Activated T-helper 17 cell treated with anti-CD3 and anti-CD28 coated beads, Interleukin-2, amount 50 U/mL, for 72 hours (primary cell): ENCODE measurements around the gene CDH26. TPM values are rescaled to one million over a fixed set of nuclear protein-coding genes. Genes with fewer than 3 reads are reported as not detected.
"Not testable (repeated sequence)": the region's sequence is repeated elsewhere in the genome, so short reads cannot be mapped to it uniquely, and the experiment has no call there.

ENCODE experiments used
- ATAC-seq: fragments of 150-1000 bp; cut with Tn5 transposase; replicated peaks from 2 replicates; pipeline ENCODE4 v1.10.0; 2021; ENCODE audit warnings: mild to moderate bottlenecking, moderate library complexity
- H3K27ac Mint-ChIP-seq: one replicate; pipeline ENCODE4 v1.8.0; 2022; ENCODE audit warnings: mixed read lengths
- H3K27me3 Mint-ChIP-seq: one replicate; pipeline ENCODE4 v1.8.0; 2022; ENCODE audit warnings: mixed read lengths
- H3K36me3 Mint-ChIP-seq: one replicate; pipeline ENCODE4 v1.8.0; 2022; ENCODE audit warnings: low read depth, mild to moderate bottlenecking, mixed read lengths
- H3K4me1 Mint-ChIP-seq: one replicate; pipeline ENCODE4 v1.8.0; 2022; ENCODE audit warnings: mixed read lengths
- H3K4me3 Mint-ChIP-seq: one replicate; pipeline ENCODE4 v1.8.0; 2022; ENCODE audit warnings: mild to moderate bottlenecking, mixed read lengths
- H3K9me3 Mint-ChIP-seq: one replicate; pipeline ENCODE4 v1.8.0; 2022; ENCODE audit warnings: mixed read lengths
- total RNA-seq, 2 donors: library from RNA; stranded (reverse); gene quantifications; one replicate each; pipeline ENCODE4 v1.2.3, GENCODE V29; 2022

CDH26 gene
- total RNA-seq, 2 donors from 2014 or later, result 0.56 to 2.6 TPM

DNA sequence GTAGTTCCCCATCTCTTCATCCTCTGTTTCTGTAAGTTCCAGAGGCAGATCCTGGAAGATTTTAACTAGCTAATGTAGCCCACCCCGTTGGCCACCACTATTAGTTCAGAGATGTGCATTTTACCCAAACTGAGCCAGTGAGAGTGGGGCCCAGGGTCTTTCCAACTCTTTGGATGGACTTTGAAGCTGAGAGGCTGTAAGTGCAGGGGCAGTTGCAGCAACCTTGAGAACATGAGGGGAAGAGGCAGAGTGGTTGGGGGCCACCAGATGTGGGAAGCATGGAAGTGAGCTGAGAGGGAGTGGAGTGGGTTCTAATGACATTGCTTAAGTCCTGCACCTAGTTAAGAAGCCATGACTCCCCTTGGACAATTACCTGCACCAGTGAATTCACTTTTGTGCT lies 72.2 kb downstream of the CDH26 start:
- H3K4me3 Mint-ChIP-seq, result no peak overlapping the region
- no peaks in the 10 kb centered on the region for H3K36me3 Mint-ChIP-seq
- peaks cover 4% of the 10 kb centered on the region for H3K27me3 Mint-ChIP-seq
- H3K9me3 Mint-ChIP-seq, result peaks cover 5% of the 10 kb centered on the region
- no peak overlapping the region for H3K27ac Mint-ChIP-seq
- no peaks in the 10 kb centered on the region for H3K4me1 Mint-ChIP-seq
- ATAC-seq, result no peak

DNA sequence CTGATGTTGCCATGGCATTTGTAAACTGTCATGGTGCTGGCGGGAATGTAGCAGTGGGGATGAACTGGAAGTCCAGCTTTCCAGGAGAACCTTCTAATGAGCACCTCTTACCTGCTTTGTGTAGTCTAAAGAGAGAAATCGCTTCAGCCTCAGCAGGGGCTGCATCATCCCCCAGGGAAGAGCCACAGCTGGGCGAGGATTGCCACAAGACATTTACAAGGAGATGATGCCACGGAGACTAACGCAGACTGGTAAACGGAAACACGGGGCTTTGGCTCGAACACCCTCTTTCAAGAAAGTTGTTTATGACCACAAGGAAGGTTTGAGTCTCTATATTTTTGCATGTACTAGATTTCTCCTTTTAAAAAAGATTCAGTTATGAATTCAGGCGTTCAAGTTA lies 72.9 kb downstream of the CDH26 start:
- no peaks in the 10 kb centered on the region for H3K4me1 Mint-ChIP-seq
- no peak for ATAC-seq
- H3K9me3 Mint-ChIP-seq, result peaks cover 7% of the 10 kb centered on the region
- no peak overlapping the region for H3K27ac Mint-ChIP-seq
- no peaks in the 10 kb centered on the region for H3K36me3 Mint-ChIP-seq
- peaks cover 2% of the 10 kb centered on the region for H3K27me3 Mint-ChIP-seq
- H3K4me3 Mint-ChIP-seq, result no peak overlapping the region

DNA sequence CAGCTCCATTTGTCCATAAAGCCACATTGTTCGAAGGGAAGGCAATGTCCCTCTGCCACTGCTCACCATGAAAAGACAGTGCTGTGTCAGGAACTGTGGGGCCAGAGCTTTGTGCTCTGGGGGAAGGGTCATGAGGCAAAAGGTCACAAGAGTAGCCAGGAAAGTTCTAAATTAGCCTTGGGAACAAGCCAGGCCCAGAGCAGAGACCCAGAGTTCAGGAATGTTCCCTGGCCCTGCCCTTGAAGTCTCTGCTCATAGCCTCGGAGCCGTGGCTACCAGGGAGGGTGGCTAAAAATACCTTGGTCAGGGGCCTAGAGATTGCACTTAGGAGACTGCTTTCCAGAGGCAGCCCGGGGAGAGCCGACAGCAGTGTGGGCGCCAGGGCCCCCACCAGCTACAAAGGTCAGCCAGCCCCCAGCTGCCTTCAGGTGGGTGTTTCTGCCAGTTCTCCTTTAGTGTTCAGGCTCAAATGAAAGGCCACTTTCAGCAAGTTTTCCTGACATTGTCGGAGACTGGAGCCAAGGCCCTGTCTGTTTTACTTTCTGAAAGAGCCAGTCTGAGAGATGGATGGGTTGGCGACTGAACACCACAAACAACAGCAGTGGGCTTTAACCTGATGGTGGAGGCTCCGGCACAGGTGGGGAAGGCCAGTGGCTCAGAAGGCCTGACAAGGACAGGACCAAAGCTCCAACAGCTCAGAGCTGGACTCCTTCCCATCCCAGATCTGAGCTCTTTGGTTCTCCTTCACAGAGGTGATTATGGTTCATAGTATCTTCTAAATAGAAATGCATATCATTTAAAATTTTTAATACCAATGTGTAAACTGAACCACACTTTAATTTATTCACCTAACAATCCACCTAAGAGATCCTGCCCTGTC lies 76.2 kb downstream of the CDH26 start:
- Mint-ChIP-seq H3K36me3 (no peaks in the 10 kb centered on the region), H3K27me3 (peaks cover 3% of the 10 kb centered on the region), H3K4me3 (no peak overlapping the region), H3K9me3 (peaks cover 4% of the 10 kb centered on the region), H3K4me1 (no peaks in the 10 kb centered on the region), H3K27ac (no peak overlapping the region)
- ATAC-seq, result no peak

DNA sequence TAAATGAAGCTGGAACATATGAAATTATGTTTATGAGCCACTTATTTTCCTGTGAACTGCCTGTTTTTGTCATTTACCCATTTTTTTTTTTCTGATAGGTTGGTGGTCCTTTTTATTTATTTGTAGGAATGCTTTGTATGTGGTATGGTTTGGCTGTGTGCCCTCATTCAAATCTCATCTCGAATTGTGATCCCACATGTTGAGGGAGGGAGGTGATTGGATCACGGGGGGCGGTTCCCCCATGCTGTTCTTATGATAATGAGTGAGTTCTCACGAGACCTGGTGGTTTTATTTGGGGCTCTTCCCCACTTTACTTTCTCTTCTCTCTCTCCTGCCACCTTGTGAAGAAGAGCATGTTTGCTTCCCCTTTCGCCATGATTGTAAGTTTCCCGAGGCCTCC lies 77.3 kb downstream of the CDH26 start:
- Mint-ChIP-seq H3K27ac (no peak overlapping the region), H3K9me3 (peaks cover 4% of the 10 kb centered on the region), H3K4me3 (no peak overlapping the region), H3K36me3 (no peaks in the 10 kb centered on the region), H3K27me3 (peaks cover 7% of the 10 kb centered on the region), H3K4me1 (no peaks in the 10 kb centered on the region)
- no peak for ATAC-seq

DNA sequence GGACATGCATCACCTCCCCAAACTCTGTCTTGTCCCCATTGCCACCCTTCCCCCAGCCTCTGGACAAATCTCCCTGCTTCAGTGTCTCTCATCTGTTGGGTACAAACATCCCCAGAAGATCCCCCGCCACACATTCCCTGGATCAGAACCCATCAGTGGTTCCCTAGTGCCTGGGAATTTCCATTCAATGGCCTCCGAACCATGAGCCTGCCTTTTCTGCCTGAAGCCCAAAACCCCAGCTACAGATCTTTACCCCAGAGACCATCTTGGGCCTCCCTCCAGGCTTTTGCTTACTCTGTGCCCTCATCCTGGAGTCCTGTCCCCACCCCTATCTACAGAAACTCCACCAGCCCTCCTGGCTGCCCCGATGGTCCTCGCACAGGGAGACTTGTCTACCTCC lies 78.1 kb downstream of the CDH26 start:
- peaks cover 4% of the 10 kb centered on the region for H3K9me3 Mint-ChIP-seq
- H3K4me1 Mint-ChIP-seq, result no peaks in the 10 kb centered on the region
- H3K27ac Mint-ChIP-seq, result no peak overlapping the region
- no peaks in the 10 kb centered on the region for H3K36me3 Mint-ChIP-seq
- H3K27me3 Mint-ChIP-seq, result peaks cover 7% of the 10 kb centered on the region
- no peak for ATAC-seq
- no peak overlapping the region for H3K4me3 Mint-ChIP-seq

DNA sequence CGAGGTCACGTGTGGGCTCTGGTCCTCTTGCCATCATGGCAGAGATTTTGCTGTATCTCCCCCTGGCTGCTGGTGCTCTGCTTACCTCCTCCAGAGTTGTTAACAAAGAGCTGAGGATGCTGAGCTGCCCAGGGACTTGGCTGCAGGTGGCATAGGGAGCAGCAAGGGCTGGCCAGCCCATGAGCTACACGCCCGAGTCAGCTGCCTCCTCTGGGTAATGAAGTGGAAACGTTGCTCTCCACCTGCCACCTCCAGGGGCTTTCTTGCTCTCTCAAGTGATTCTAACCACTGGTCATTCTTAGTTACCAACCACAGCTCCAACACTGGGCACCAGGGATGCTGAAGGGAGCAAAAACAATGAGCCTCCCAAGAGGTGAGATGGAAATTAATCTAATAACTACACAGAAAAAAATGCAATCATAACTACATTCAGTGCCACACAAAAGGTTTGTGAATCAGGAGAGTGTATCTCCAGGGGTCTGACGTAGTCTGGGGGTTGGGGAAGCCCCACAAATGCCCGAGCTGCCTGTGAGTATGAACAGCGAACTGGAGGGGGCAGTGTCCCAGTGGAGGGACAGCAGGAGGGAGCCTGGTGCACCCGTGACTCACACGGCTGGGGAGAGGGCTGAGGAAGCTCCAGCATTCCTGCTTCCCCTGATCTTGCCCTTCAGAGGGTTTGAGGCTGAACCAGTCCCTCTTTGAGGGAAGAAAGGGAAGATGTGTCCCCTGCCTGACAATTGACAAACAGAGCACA lies 78.7 kb downstream of the CDH26 start:
- Mint-ChIP-seq H3K4me1 (no peaks in the 10 kb centered on the region), H3K27ac (no peak overlapping the region), H3K36me3 (no peaks in the 10 kb centered on the region), H3K27me3 (peaks cover 7% of the 10 kb centered on the region), H3K4me3 (no peak overlapping the region), H3K9me3 (peaks cover 4% of the 10 kb centered on the region)
- ATAC-seq, result no peak

DNA sequence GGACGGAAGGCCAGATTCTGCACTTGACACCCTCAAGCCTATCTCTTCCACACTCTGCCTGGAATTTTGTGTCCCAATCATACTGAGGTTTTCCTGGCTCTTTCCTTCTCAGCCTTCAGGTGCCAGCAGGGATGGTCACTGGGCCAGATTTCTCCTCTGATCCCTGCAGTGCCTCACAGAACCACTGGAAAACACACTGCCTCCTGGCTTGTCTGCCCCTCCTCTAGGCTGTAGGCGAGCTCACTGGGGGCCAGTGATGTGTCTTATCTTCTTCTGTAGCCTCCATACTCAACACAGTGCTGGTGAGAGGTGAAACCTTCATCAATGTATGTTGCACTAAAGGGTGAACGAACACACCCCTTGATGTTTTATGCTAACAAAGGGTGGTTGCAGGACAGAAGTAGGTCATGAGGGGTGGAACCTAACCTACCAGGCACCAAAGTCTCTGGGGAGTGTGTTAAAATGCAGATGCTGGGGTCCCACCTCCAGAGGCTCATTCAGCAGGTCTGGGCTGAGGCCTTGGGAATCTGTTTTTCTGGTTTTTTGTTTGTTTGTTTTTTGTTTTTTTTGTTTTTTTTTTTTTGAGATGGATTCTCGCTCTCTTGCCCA lies 80.3 kb downstream of the CDH26 start:
- no peak overlapping the region for H3K27ac Mint-ChIP-seq
- no peak overlapping the region for H3K4me3 Mint-ChIP-seq
- no peaks in the 10 kb centered on the region for H3K36me3 Mint-ChIP-seq
- no peaks in the 10 kb centered on the region for H3K4me1 Mint-ChIP-seq
- peaks cover 7% of the 10 kb centered on the region for H3K27me3 Mint-ChIP-seq
- no peak for ATAC-seq
- peaks cover 4% of the 10 kb centered on the region for H3K9me3 Mint-ChIP-seq

DNA sequence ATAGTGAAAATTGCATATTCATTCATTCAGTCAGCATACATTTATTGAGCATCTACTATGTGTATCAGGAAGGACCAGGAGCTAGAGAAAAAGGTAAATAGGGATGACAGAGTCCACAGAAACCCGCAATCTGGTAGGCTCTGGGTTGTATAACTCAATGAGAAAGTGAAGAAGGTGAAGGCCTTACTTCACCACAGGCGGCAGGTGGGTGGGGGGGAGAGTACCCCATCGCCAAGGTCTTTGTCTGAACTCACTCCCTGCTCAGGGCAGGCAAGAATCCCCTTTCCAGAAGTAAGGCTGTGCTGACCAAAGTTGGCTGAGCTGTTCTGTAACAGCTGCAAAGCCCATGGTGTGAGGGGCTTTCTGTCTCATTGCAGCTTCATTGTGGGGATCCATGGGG lies 81.3 kb downstream of the CDH26 start:
- no peak for ATAC-seq
- Mint-ChIP-seq H3K27me3 (peaks cover 7% of the 10 kb centered on the region), H3K9me3 (peaks cover 4% of the 10 kb centered on the region), H3K36me3 (no peaks in the 10 kb centered on the region), H3K4me3 (no peak overlapping the region), H3K27ac (no peak overlapping the region), H3K4me1 (no peaks in the 10 kb centered on the region)

DNA sequence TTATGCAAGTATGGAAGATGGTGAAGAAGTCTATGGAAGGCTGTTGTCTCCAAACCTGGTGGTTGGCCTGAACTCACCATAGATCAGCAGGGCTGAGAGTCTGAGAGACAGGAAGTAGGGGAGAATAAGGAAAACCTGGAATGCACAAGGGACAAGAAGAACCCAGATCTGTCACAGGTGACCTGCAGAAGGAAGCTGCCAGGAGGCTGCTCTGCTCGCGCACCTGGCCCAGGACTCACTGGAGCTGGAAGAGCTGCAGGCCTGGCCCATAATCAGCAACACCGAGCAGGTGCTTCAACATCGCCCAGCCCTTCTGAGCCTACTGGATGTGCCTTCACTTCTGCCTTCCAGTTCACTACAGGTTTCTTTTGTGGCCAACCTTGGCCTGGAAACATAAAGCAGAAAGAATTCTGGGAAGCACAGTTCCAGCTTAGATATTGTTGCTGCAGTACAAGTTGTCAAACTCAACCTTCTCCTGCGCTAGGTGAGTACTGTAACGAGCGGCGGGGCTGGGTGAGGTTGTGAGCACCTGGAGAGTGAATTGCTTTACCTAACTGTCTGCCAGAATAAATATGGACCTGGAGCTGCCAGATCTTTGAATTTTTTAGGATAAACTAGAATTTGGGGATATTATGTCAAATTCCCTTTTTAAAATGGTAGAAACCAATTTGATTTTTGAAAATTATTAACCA lies 82.4 kb downstream of the CDH26 start:
- Mint-ChIP-seq H3K4me1 (no peaks in the 10 kb centered on the region), H3K36me3 (no peaks in the 10 kb centered on the region), H3K9me3 (peaks cover 3% of the 10 kb centered on the region), H3K27ac (no peak overlapping the region), H3K4me3 (no peak overlapping the region), H3K27me3 (peaks cover 10% of the 10 kb centered on the region)
- ATAC-seq, result no peak

DNA sequence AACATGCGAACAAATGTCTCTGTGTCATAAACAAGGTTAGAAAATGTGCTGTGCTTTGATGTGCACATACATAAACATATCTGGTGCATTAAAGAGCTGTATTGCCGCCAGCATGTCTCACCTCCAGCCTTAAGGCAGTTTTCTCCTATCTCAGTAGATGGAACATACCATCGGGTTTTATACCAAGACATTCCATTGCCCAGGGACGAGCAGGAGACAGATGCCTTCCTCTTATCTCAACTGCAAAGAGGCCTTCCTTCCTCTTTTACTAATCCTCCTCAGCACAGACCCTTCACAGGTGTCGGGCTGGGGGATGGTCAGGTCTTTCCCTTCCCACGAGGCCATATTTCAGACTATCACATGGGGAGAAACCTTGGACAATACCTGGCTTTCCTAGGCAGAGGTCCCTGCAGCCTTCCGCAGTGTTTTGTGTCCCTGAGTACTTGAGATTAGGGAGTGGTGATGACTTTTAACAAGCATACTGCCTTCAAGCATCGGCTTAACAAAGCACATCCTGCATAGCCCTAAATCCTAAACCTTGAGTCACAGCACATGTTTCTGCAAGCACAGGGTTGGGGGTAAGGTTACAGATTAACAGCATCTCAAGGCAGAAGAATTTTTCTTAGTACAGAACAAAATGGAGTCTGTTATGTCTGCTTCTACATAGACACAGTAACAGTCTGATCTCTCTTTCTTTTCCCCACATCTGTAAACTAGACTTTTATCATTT lies 83.4 kb downstream of the CDH26 start:
- H3K4me1 Mint-ChIP-seq, H3K36me3 Mint-ChIP-seq, H3K27ac Mint-ChIP-seq, H3K9me3 Mint-ChIP-seq, H3K4me3 Mint-ChIP-seq, ATAC-seq: not testable (repeated sequence)
- peaks cover 10% of the 10 kb centered on the region for H3K27me3 Mint-ChIP-seq

DNA sequence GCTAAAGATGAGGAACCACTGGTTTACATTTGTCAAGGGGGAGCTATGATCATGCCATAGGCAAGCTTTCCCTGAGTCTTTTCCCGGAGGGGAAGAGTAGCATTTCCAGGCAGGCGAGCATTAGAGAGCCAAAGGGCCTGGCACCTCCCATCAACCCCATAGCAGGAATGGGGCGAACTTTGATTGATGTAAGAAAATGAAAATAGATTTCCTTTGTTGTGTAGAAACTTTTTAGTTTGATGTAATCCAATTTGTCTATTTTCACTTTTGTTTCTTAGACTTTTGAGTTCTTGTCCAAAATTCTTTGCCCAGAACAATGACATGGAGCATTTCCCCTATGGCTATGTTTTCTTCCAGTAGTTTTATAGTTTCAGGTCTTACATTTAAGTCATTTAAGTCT lies 85.2 kb downstream of the CDH26 start:
- H3K27ac Mint-ChIP-seq, result no peak overlapping the region
- H3K27me3 Mint-ChIP-seq, result peaks cover 10% of the 10 kb centered on the region

DNA sequence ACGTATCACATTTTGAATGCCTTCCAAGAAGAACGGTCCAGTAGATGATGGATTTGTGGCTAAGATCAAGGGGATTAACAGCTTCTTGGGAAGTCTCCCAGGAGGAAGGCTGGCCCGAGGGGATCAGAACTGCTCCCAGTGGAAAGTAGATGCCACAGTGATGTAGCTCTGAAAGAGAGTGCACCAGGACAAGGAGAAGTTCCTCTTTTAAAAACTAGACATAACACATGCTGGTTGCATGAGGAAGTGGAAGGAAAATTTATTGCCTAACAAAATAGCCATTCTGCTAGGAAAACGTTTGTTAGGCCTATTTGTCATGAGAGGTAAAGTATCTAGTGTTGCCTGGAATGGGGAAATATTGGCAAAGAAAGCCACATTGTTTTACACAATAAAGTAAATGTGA lies 87.8 kb downstream of the CDH26 start:
- Mint-ChIP-seq H3K27me3 (peaks cover 6% of the 10 kb centered on the region), H3K27ac (no peak overlapping the region)

More for the DNA sequence above, 85.2 kb downstream of the CDH26 start:
- H3K4me1 Mint-ChIP-seq, result no peaks in the 10 kb centered on the region
- no peaks in the 10 kb centered on the region for H3K9me3 Mint-ChIP-seq
- no peak overlapping the region for H3K4me3 Mint-ChIP-seq
- ATAC-seq, result no peak
- H3K36me3 Mint-ChIP-seq, result no peaks in the 10 kb centered on the region

DNA sequence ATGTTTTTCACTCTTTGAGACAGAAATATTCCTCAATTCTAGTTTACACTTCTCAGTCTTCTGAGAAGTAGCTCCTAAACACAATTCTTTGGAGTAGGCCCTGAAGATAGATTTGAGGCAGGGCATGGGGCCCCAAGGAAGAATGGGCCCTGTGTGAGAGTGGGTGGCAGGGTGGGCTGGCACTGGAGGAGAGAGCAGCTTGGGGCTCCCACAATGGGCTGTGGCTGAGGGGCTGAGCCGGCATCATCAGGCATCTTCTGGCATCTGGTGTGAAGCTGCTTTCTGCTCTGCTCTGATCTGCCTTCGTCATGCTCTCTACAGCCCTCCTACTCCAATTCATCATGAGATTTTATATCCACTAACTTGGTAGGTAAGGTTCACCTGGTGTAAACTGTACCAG lies 88.2 kb downstream of the CDH26 start:
- Mint-ChIP-seq H3K27me3 (peaks cover 6% of the 10 kb centered on the region), H3K4me1 (no peaks in the 10 kb centered on the region), H3K36me3 (no peaks in the 10 kb centered on the region), H3K4me3 (no peak overlapping the region), H3K27ac (no peak overlapping the region), H3K9me3 (no peaks in the 10 kb centered on the region)
- ATAC-seq, result no peak

More for the DNA sequence above, 87.8 kb downstream of the CDH26 start:
- H3K36me3 Mint-ChIP-seq, result no peaks in the 10 kb centered on the region
- H3K9me3 Mint-ChIP-seq, result no peaks in the 10 kb centered on the region
- no peaks in the 10 kb centered on the region for H3K4me1 Mint-ChIP-seq
- H3K4me3 Mint-ChIP-seq, result no peak overlapping the region
- no peak for ATAC-seq

DNA sequence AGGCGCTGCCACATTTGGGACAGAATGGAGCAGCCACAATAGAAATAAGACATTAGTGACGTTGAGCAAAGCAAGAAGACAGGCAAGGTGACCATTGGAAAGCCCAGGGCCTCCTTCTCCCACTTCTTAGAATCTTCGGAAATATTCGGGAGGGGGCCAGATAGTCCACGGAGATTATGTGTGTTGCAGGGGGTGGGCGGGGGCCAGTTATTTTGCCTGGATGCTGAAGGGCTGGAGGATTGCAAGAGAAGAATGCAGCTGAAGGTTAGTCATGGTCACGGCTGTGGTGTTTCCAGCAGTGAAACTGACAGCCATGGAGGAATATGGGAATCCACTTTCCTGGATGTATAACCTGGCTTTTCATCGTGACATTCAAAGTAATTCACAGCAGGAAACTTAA lies 88.6 kb downstream of the CDH26 start:
- Mint-ChIP-seq H3K4me3 (no peak overlapping the region), H3K4me1 (no peaks in the 10 kb centered on the region), H3K27ac (no peak overlapping the region), H3K36me3 (no peaks in the 10 kb centered on the region), H3K9me3 (no peaks in the 10 kb centered on the region), H3K27me3 (peaks cover 6% of the 10 kb centered on the region)
- ATAC-seq, result no peak
